ENCODE measurements around the gene TMEFF2.
A peak's percentile ranks its signal among the peaks of the same experiment; 100 is the strongest.
"Not testable (repeated sequence)": the region's sequence is repeated elsewhere in the genome, so short reads cannot be mapped to it uniquely, and the experiment has no call there.

The TMEFF2 gene

DNA sequence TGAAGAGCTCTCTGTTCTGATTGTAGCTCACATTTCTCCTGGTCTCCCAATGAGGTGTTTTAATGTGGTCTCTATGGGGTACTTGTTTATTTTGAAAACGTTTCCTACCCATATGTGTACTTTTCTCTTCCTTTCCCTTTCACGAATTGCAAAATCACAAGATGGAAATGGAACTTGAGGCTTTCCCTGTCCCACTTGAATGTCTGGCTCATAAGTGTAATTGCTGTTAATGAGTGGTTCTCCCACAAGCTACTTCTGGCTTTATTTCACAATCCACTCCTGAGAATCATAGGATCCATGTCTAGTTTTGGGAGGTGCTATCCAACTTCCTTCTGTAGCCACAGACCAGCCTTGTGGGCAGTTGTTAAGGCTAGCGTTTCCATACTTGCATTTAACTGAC, 266.7 kb downstream of the TMEFF2 start:
- peak; percentile 79 for DNase-seq (ENCODE audit: low read depth)
- no peak overlapping the region for H3K4me3 ChIP-seq (ENCODE audit: low read length)
- TF ChIP-seq, protein P1, sequence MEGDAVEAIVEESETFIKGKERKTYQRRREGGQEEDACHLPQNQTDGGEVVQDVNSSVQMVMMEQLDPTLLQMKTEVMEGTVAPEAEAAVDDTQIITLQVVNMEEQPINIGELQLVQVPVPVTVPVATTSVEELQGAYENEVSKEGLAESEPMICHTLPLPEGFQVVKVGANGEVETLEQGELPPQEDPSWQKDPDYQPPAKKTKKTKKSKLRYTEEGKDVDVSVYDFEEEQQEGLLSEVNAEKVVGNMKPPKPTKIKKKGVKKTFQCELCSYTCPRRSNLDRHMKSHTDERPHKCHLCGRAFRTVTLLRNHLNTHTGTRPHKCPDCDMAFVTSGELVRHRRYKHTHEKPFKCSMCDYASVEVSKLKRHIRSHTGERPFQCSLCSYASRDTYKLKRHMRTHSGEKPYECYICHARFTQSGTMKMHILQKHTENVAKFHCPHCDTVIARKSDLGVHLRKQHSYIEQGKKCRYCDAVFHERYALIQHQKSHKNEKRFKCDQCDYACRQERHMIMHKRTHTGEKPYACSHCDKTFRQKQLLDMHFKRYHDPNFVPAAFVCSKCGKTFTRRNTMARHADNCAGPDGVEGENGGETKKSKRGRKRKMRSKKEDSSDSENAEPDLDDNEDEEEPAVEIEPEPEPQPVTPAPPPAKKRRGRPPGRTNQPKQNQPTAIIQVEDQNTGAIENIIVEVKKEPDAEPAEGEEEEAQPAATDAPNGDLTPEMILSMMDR (conservative IDR thresholded peaks at IDR 0.05; ENCODE audit: low read length): no peak

DNA sequence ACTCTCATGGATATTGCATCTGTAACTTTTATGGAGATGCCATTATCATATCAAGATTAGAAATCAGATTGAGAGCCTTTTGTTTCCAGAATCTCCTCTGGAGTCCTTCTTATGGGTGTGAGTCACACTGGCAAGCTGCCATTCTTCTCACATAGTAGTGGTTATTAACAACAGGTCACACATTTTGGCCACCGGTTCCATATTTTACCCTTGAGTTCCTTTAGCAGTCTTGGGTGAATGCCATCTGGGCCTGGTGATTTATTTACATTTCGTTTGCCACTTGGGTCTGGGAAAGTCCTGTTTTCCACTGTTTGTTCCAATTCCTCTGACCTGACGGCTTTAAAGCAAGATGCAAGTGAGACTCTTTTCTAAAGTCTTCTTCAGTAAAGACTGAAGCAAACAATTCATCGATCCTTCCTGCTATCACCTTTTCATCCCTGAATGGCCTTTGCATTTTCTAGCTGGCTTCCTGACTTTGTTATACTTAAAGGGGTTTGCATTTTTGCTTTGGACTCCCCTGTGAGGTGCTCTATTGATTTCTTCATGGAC, 267.3 kb downstream of the TMEFF2 start:
- no peak overlapping the region for H3K4me3 ChIP-seq (ENCODE audit: low read length)
- DNase-seq (ENCODE audit: low read depth): peak; percentile 88
- TF ChIP-seq, protein P1 (conservative IDR thresholded peaks at IDR 0.05; ENCODE audit: low read length): no peak

DNA sequence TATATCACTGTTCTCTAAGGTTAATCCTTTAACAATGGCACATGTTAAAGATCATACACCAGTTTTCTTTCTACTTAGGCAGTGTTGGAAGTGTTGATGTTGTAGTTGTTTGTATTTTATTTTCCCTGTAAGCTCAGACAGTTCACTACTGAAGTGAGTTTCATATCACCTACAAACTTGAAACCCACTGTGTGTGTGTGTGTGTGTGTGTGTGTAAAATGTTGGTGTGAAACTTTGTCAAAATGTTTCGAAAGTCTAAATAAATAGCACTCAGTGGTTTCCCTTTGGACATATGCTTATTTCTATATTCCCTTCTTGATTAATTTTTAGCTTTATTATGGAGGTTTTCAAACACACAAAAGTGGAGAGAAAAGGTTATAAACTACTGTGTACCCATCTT, 268.1 kb downstream of the TMEFF2 start:
- no peak for DNase-seq (ENCODE audit: low read depth)
- TF ChIP-seq, protein P1 (conservative IDR thresholded peaks at IDR 0.05; ENCODE audit: low read length): no peak

DNA sequence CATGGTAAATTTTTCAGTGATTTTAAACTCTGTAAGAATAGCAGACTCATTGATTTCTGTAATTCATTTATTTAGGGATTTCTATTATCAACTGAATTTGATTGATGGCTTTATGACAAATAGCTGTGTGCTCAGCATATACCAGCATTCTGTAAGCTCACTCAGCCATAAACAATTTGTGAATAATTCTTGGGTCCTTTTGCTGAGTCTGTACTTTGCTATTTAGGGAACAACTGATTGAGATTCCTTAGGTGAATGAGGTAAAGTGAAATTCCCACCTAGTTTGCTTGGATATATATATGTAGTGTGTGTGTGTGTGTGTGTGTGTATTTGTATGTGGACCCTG, 271.1 kb downstream of the TMEFF2 start:
- TF ChIP-seq, protein P1 (conservative IDR thresholded peaks at IDR 0.05; ENCODE audit: low read length): no peak
- no peak for DNase-seq (ENCODE audit: low read depth)
- no peak overlapping the region for H3K4me3 ChIP-seq (ENCODE audit: low read length)

More for the DNA sequence above, 268.1 kb downstream of the TMEFF2 start:
- no peak overlapping the region for H3K4me3 ChIP-seq (ENCODE audit: low read length)

DNA sequence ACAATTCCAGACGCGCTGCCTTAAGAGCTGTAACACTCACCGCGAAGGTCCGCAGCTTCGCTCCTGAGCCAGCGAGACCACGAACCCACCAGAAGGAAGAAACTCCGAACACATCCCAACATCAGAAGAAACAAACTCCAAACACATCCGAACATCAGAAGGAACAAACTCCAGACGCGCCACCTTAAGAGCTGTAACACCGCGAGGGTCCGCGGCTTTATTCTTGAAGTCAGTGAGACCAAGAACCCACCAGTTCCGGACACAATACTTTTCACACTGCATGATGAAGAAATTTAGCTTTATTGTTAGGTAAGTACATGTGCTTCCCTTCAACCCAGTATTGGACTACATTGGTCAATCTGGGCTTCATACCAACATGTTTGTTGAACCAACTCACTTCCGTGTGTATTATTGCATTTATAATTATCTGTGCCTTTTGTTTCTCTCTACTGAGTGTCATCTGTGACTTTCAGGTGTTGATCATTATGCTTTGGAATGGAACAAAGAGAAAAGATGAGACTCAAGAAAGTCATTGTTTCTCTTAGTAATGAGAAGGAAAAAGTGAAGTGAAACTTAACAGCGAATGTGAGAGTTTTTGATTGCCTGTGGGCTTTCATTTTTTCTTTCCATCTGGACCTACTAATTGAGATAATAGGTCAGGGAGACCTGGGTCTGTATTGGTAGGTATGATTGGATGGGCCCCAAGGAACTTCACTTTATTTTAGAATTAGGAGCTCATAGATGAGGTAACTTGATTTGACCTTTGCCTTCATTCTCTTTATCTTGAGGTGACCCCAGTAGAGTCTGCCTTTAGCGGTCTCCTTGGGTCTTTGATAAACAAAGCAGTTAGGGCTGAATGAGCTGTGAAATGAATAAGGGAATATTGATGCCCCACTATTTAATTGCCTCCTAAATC, 271.7 kb downstream of the TMEFF2 start:
- TF ChIP-seq, protein P1 (conservative IDR thresholded peaks at IDR 0.05; ENCODE audit: low read length): no peak
- DNase-seq (ENCODE audit: low read depth): no peak
- no peak overlapping the region for H3K4me3 ChIP-seq (ENCODE audit: low read length)

DNA sequence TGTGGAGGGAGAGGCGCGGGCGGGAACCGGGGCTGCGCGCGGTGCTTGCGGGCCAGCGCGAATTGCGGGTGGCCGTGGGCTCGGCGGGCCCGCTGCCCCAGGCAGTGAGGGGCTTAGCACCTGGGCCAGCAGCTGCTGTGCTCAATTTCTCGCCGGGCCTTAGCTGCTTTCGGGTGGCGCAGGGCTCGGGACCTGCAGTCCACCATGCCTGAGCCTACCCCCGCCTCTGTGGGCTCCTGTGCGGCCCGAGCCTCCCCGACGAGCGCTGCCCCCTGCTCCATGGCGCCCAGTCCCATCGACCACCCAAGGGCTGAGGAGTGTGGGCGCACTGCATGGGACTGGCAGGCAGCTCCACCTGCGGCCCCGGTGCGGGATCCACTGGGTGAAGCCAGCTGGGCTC, 273.1 kb downstream of the TMEFF2 start:
- not testable (repeated sequence) for H3K4me3 ChIP-seq (ENCODE audit: low read length); DNase-seq (ENCODE audit: low read depth)

DNA sequence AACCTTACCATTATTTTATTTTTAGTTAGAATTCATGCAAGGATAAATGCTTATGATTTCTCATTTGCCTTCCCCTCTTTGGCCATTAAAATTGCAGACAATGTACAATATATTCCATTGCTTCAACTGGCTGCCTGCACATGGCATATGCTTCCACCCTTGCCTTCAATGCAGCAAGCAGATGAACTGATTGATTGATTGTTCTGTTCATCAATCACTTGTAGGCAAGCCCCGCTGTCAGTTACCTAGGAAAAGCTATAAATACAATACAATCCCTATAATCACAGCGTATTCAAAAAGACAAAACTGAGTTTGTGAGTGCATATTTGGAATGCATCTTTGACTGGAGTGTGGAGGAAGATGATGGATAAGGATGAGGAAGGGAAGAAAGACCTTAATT, 274.2 kb downstream of the TMEFF2 start:
- DNase-seq (ENCODE audit: low read depth): no peak
- H3K4me3 ChIP-seq (ENCODE audit: low read length): no peak overlapping the region
- TF ChIP-seq, protein P1 (conservative IDR thresholded peaks at IDR 0.05; ENCODE audit: low read length): no peak

Measured in AG10803 (cell line).